Measurements from ENCODE around the gene NOL11.

NOL11 gene
- long read RNA-seq, transcript NOL11-201 (18 exons, 2,947 nt), result major isoform, 213 of 264 reads
- long read RNA-seq, partial matches to known transcripts, result 23 of 264 reads
- long read RNA-seq, other reads (novel, unspliced or antisense), result 28 of 264 reads

DNA sequence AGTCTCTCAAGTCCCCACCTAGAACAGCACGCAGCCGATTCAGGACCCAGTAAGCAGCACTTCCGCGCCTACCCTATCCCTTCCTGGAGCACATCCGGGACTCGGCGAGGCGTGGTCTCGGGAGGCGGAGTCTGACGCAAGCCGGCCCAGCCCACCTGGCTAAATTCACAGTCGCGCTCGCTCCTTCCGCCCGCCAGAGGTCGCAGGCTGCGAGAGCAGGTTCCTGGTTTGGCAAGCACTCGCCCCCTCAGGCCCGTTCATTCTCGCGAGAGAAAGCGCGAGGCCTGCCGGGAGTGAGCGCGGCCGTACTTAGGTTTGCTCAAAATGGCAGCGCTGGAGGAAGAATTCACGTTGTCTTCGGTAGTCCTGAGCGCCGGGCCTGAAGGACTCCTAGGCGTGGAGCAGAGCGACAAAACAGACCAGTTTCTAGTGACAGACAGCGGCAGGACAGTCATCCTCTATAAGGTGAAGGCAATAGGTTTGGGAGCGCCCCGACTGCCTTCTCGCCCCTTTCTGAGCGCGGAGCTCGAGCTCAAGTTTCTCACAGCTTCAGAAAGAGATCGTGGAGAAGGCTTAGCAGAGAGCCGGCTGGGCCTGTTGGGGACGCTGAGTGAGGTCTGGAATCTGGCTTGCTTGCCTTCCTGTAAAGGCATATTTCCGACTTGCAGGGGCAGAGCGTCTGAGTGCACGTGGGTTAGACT lies at the start of gene NOL11:
NOL11 (plus strand) TSS at position 313 of the 701 bp plus-strand sequence; CDS start at position 325, 12 bp downstream.
- peak; percentile 98 to 100 for DNase-seq (ENCODE audit: low read depth in 1 of 2, low spot score in 1 of 2)
- peak within 1 kb of the TSS; percentile 83 for H3K4me3 ChIP-seq (replicated peaks; ENCODE audit: insufficient read depth, low read length)
- TF ChIP-seq POLR2AphosphoS5 (IDR thresholded peaks at IDR 0.05; ENCODE audit: low read depth), result peak; percentile 98
- peak; percentile 52; the same call in 1 of the 2 replicates for TF ChIP-seq GABPA (IDR thresholded peaks at IDR 0.05; ENCODE audit: low read depth)
- TF ChIP-seq SPI1 (IDR thresholded peaks at IDR 0.05; ENCODE audit: borderline replicate concordance, low read depth), result peak; percentile 60; the same call in 1 of the 2 replicates
- TF ChIP-seq, protein P1, sequence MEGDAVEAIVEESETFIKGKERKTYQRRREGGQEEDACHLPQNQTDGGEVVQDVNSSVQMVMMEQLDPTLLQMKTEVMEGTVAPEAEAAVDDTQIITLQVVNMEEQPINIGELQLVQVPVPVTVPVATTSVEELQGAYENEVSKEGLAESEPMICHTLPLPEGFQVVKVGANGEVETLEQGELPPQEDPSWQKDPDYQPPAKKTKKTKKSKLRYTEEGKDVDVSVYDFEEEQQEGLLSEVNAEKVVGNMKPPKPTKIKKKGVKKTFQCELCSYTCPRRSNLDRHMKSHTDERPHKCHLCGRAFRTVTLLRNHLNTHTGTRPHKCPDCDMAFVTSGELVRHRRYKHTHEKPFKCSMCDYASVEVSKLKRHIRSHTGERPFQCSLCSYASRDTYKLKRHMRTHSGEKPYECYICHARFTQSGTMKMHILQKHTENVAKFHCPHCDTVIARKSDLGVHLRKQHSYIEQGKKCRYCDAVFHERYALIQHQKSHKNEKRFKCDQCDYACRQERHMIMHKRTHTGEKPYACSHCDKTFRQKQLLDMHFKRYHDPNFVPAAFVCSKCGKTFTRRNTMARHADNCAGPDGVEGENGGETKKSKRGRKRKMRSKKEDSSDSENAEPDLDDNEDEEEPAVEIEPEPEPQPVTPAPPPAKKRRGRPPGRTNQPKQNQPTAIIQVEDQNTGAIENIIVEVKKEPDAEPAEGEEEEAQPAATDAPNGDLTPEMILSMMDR (IDR thresholded peaks at IDR 0.05; ENCODE audit: insufficient read depth, low read length), result peak; percentile 91
- TF ChIP-seq, protein P2, sequence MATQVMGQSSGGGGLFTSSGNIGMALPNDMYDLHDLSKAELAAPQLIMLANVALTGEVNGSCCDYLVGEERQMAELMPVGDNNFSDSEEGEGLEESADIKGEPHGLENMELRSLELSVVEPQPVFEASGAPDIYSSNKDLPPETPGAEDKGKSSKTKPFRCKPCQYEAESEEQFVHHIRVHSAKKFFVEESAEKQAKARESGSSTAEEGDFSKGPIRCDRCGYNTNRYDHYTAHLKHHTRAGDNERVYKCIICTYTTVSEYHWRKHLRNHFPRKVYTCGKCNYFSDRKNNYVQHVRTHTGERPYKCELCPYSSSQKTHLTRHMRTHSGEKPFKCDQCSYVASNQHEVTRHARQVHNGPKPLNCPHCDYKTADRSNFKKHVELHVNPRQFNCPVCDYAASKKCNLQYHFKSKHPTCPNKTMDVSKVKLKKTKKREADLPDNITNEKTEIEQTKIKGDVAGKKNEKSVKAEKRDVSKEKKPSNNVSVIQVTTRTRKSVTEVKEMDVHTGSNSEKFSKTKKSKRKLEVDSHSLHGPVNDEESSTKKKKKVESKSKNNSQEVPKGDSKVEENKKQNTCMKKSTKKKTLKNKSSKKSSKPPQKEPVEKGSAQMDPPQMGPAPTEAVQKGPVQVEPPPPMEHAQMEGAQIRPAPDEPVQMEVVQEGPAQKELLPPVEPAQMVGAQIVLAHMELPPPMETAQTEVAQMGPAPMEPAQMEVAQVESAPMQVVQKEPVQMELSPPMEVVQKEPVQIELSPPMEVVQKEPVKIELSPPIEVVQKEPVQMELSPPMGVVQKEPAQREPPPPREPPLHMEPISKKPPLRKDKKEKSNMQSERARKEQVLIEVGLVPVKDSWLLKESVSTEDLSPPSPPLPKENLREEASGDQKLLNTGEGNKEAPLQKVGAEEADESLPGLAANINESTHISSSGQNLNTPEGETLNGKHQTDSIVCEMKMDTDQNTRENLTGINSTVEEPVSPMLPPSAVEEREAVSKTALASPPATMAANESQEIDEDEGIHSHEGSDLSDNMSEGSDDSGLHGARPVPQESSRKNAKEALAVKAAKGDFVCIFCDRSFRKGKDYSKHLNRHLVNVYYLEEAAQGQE (IDR thresholded peaks at IDR 0.05; ENCODE audit: insufficient replicate concordance, low read depth), result peak; percentile 29
- H3K27me3 ChIP-seq (ENCODE audit: insufficient read depth, poor library complexity, severe bottlenecking), result no peaks in the 10 kb centered on the region
- H3K27ac ChIP-seq (replicated peaks), result peak within 1 kb of the TSS; percentile 87

DNA sequence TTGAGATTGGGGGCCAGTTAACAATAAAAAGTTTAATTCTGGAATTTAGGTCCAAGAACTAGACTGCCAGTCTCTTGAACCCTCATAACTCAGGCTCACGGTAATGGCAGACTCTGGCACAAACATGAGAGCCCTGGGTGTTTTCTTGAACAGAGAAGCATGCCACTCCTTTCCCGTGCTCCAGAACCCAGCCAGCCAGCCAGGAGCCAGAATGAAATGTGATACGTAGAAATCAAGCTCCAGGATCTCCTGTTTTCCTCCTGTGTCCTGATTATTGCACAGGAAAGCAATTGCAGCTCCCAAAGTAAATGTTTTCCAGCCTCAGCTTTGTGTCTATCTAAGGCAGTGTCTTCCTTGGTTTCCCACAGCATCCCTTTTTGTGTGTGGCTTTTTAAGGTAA lies 46.2 kb upstream of the NOL11 start:
- no peak for TF ChIP-seq GABPA (IDR thresholded peaks at IDR 0.05; ENCODE audit: low read depth)
- TF ChIP-seq, protein P1 (IDR thresholded peaks at IDR 0.05; ENCODE audit: insufficient read depth, low read length), result no peak
- no peak; the same call in 1 of the 2 replicates for TF ChIP-seq SPI1 (IDR thresholded peaks at IDR 0.05; ENCODE audit: borderline replicate concordance, low read depth)
- TF ChIP-seq POLR2AphosphoS5 (IDR thresholded peaks at IDR 0.05; ENCODE audit: low read depth), result no peak
- TF ChIP-seq, protein P2 (IDR thresholded peaks at IDR 0.05; ENCODE audit: insufficient replicate concordance, low read depth), result no peak
- no peak overlapping the region for H3K4me3 ChIP-seq (replicated peaks; ENCODE audit: insufficient read depth, low read length)
- DNase-seq (ENCODE audit: low read depth in 1 of 2, low spot score in 1 of 2), result no peak
- H3K27me3 ChIP-seq (ENCODE audit: insufficient read depth, poor library complexity, severe bottlenecking), result no peaks in the 10 kb centered on the region
- H3K27ac ChIP-seq (replicated peaks), result no peak overlapping the region

- Histone ChIP-seq H3K27ac (replicated peaks) (no peak overlapping the region), H3K4me3 (replicated peaks; ENCODE audit: insufficient read depth, low read length) (no peak overlapping the region), H3K27me3 (ENCODE audit: insufficient read depth, poor library complexity, severe bottlenecking) (no peaks in the 10 kb centered on the region)
- TF ChIP-seq POLR2AphosphoS5 (IDR thresholded peaks at IDR 0.05; ENCODE audit: low read depth), result no peak
- TF ChIP-seq, protein P2 (IDR thresholded peaks at IDR 0.05; ENCODE audit: insufficient replicate concordance, low read depth), result no peak
- no peak for TF ChIP-seq GABPA (IDR thresholded peaks at IDR 0.05; ENCODE audit: low read depth)
- TF ChIP-seq SPI1 (IDR thresholded peaks at IDR 0.05; ENCODE audit: borderline replicate concordance, low read depth), result no peak
- TF ChIP-seq, protein P1 (IDR thresholded peaks at IDR 0.05; ENCODE audit: insufficient read depth, low read length), result no peak
- DNase-seq (ENCODE audit: low read depth in 1 of 2, low spot score in 1 of 2), result no peak
These were observed 45.0 kb upstream of the NOL11 start for GRCh38 chr17:67672592-67673335.

All from HL-60 (cell line).